Raji (cell line): ENCODE measurements around the gene PEAK3.

ENCODE experiments used
- POLR2A ChIP-seq: IDR thresholded peaks from 2 replicates; pipeline ENCODE4 v1.6.1; 2011; ENCODE audit warnings: low read depth, low read length, control low read depth; ENCODE audit not compliant: insufficient read depth

PEAK3 gene

DNA sequence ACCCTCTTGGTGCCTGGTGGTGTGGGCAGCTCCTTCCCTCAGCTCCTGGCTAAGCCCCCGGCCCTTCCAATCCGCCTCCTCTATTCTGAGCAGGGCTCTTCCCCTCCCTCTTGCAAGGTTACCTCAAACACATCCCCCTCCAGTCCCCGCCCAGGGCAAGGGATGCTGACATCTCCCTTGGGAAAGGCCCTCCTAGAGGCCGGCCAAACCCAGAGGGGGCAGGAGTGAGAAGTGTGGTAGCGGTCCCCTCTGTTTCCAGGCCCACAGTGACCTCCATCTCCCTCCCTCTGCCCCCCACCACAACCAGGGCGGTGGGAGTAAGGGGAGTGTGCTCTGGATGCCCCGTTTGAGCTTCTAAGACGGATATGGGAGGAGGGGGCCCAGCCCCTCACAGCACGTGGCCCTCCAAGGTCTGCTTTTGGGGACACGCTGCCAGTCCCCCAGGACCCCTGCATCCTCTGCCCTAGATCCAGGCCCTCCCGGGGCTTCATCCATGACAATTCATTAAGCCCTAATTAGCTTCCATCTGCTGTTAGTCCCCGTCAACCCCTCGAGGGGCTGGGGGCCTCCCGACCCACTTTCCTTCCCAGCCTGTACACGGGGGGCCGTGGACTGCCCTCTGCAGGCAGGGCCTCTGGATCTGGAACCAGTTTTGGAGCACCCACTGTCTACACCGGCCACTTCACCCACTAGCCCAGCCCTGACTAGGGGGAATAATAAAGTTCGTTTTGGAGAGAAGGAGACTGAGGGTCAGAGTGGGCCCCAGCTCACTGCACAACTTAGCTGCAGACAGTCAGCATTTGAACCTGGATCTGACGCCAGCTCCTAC lies 23.7 kb upstream of the PEAK3 start:
- TF ChIP-seq POLR2A: no peak

DNA sequence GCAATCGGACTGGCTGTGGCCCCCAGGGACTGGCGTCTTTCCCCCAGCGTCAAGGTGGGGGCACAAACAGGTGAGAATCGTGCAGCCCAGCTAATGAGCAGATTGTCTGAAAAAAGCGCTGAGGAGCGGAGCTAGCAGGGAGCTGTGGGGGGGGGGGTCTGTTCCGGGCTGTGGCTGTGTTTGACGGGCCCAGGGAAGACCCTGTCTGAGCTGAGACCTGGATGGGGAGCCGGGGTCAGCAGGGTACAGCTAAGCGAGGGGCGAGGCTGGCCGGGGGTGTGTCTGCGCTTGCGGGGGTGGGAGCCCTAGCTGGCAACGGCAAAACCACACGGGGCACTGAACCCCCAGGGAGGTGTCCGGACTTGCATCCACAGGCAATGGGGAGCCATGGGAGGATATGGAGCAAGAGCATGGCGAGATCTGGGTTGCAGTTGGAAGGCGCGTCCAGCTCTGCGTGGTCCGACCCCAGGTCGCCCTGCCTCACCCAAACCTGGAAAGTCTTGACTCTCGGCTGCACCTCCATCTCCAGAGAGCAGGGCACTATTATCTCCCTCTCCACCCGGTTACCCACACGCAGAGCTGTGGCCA lies 21.3 kb upstream of the PEAK3 start:
- TF ChIP-seq POLR2A: no peak

DNA sequence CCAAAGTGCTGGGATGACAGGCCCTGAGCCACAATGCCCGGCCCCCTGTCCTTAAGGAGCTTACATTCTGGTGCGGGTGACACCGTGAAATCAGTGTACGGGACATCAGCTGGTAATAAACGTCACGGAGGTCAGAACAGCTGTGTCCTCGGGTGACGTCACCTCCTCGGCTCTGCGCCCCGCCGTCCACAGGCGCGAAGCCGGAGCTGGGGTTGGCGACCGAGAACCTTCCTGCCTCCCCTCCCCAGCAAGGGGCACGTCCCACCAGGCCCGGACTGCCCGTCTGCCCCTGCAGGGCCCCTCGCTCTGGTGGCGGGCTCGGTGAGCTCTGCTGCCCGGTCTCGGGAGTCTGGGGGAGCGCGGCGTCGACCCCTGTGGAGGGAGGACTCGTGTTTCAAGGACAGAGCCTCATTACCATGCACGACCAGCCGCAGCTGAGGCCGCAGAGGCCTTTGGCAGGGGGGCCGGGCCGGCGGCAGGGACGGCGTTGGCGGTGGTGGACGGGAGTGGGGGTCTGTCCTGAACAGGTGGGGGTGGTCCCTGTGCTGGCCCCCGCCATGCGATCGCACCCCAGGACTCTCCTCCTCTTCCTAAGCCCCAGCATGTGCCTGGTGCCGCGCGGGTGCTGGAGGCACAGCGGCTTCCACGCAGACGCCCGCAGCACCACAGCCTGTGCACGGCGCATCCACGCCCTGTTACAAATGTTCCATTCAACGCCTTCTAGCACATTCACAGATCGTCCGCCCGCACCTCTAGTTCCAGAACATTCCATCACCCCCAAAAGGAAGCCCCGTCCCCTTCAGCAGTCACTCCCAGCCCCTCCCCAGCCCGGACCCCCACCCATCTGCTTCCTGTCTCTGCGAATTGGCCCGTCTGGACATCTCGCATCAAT lies 20.6 kb upstream of the PEAK3 start:
- no peak for TF ChIP-seq POLR2A

DNA sequence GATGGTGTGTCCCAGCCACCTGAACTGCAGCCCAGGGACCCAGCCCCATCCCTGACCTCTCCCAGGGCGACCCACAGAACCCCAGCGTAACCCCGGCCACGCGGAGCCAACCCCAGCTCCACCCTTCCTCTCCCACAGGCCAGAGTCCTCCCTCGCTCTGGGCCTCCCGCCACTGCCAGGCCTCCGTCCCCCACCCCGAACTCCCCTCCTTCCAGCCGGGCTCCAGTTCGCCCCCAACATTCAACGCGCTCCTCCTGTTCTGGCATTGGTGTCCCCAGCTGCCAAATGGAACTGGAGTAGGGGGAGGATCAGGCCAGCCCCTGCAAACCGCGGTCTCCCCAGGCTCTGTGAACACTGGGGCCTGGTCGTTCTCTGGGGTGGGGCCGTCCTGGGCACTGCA lies 18.6 kb upstream of the PEAK3 start:
- no peak for TF ChIP-seq POLR2A

DNA sequence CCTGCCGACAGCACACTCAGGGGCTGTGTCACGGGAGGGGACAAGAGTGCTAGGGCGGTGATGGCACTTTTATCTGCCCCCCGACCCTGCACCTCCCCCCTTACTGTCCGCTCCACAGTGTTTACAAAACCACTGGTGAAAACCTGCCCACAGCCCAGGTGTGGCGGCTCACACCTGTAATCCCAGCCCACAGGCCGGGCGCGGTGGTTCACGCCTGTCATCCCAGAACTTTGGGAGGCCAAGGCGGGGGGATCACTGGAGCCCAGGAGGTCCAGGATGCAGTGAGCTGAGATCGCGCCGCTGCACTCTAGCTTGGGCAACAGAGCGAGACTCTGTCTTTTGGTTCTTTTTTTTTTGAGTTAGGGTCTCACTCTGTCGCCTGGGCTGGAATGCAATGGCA lies 14.2 kb upstream of the PEAK3 start:
- no peak for TF ChIP-seq POLR2A

DNA sequence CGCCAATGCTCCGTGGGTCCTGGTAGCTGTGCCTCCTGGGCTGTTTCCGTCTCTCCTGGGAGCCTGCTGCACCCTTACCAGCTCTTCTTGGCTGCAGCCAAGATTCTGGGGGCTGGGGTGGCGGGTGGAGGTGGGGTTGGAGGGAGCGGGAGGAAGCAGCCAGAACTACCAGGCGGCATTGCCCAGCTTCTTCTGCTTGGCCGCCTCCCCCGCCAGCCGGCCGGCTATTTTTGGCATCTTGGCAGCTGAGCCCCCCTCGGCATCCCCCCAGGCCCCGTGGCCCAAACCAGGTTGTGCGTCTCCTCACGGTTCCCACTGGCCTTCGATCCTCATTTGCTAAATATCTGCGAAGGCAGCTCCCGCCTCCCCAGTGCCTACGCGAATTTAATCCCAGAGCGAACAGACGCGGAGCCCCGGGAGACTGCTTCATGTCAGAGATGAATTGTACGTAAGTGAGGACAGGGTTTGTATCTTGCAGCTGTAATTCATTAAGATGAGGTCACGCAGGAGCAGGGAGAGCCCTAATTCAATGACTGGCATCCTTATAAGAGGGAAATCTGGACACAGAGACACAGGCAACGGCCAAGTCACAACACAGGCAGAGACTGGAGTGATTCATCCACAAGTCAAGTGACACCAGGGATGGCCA lies 12.8 kb upstream of the PEAK3 start:
- no peak for TF ChIP-seq POLR2A

DNA sequence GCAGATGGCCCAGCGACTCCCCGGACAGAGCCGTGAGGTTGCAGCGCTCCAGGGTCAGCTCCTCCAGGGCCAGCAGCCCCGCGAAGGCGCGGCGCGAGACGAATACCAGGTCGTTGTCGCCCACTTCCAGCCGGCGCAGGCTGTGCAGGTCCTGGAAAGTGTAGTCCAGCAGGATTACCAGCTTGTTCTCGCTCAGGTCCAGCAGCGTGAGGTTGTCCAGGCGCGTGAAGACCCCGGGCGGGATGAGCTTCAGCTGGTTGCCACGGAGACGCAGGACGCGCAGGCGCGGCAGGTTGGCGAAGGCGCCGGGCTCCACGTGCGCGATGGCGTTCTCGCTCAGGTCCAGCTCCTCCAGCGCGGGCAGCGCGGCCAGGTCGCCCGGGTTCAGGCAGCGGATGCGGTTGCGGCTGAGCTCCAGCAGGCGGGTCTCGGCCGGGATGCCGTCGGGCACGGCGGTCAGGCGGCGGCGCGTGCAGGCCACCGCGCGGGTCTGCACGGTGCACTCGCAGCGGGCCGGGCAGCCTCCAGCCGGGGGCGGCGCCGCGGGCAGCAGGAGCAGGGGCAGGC lies 9.3 kb upstream of the PEAK3 start:
- no peak for TF ChIP-seq POLR2A

DNA sequence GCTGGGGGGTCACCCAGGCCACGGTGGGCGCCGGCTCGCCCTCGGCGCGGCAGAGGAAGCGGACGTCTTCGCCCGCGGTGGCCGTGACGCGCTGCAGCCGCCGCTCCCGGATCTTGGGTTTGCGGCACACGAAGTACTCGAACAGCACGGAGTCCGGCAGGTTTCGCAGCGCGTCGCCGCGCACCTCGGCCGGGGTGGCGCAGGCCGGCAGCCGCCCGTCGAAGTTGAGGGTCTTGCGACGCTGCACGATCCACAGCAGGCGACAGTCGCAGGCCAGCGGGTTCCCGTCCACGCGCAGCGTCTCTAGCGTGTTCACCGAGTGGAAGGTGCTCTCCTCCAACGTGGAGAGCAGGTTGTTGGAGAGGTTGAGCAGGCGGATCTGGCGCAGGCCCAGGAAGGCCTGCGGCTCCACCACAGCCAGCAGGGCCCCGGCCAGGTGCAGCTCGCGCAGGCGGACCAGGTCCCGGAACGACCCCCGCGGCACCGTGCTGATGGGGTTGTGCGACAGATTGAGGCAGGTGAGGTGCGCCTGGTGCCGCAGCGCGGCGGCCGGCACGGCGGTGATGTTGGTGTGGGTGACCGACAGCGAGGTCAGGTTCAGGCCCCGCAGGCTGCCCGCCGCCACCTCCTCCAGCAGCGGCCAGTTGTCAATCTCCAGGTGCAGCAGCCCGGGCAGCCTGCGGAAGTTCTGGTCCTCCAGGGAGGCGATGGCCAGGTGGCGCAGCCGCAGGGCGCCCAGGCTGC lies 8.6 kb upstream of the PEAK3 start:
- no peak for TF ChIP-seq POLR2A

DNA sequence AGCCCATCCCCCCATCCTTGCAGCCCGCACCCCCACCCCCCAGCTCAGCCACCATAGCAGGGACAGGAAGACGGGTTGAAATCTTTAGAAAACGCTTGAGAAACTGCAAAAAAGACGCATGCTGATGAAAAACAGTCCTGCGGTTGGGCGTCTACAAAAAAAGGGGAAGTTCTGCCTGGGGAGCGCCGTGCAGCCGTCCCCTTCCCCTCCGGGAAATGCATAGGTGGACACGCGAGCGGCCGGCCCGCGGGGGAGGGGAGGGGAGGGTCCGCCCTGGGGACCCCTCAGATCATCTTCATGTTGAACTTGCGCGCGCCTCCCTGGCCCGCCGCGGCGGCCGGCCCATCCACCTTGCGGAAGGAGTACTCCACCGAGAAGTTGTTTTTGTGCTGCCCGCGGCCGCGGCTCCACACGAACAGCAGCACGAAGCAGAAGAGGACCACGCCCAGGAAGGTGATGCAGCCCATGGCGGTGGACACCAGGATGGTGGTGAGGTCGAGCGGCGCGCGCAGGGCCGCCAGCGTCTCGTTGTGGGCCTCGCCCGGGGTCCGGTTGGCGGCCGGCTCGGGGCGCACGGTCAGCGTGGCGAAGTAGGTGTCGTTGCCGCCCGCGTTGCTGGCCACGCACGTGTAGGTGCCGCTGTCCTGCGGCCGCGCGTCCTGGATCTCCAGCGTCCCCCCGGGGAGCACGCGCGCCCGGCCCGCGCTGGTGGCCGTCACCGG lies 7.9 kb upstream of the PEAK3 start:
- peak; percentile 24; the same call in 1 of the 2 replicates for TF ChIP-seq POLR2A

DNA sequence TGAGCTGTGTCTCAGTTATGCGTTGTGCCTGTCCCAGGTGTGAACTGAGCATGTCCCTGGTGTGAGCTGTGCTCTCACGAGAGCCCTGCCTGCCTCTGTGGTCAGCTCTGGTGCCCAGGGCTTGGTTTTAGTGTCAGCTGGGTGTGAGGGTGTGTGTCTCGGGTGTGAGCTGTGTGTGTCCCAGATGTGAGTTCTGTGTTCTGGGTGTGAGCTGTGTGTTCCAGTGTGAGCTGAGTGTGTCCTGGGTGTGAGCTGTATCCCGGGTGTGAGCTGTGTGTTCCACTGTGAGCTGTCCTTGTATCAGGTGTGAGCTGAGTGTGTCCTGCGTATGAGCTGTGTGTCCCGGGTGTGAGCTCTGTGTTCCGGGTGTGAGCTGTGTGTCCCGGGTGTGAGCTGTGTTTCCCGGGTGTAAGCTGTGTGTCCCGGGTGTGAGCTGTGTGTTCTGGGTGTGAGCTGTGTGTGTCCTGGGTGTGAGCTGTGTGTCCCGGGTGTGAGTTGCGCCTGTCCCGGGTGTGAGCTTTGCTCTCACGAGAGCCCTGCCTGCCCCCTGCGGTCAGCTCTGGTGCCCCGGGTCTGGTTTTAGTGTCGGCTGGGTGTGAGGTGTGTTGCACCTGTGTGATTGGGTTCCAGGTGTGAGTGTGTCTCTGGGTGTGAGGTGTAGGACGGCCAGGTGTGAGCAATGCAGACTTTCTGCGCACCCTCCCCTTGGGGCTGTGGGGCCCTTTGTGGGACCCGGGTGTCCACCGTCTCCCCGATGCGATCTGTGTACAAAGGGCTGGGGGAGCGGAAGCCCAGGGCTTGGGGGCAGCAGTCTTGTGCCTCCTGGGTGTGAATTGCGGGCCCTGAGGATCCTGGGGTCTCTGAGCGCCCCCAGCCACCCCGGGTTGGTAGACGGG lies 7.1 kb upstream of the PEAK3 start:
- no peak for TF ChIP-seq POLR2A

DNA sequence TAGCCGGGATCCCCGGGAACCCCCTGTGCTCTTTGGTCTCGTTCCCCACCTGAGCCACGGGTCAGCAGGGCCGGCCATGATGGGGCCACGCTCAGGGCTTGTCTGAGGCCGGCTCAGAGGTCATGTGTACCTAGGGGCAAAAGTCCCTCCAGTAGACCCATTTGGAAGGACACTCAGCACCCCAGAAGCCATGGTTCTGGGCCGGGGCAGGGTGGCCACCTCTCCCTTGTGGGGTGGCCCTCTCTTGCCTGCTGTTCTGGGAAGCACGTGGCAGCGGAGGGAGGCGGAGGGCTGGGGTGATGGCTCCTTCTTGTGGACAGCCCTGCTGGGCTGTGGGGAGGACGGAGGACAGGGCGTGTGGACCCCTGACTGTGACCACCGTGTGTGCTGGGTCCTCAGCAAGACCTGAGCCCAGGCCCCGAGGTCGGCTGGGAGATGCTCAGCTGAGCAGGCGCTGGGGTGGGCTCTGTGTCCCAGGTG lies 6.4 kb upstream of the PEAK3 start:
- no peak for TF ChIP-seq POLR2A

DNA sequence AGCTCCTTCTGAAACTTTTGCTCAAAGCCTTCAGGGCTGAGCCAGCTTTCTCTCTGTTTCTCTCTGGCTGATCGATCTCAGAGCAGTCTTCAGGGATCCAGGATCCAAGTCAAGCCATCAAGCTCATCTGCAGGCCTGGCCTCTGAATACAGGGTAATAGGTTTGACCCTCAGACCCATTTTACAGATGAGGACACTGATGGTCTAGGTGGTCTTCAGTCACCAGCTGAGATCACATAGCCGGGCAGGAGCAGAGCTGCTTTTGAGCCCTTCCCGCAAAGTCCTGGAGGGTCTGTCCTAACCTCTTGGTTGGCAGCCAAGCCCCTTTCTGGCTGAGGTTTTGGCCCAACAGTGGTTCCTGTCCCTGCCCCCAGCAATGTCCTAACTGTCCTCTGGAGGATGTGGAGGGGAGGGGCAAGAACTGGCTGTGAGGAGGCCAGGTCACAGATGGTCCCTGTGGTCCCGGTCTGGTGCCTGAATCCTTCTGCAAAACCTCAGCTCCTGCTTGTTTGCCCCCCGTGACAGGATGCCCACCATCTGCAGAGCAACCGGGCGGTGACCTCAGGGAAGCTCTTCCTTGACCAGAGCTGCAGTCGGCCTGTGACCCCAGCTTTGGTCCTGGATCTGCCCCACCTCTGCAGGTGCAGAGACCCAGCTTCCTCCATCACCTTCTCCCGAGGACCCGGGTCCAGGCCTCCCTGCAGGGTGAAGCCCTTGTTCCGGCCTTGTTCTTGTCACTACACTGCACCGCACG lies 5.8 kb upstream of the PEAK3 start:
- TF ChIP-seq POLR2A: no peak
